Fibroblast of the aortic adventitia (primary cell): ENCODE data around the gene MXD4. TPM values are rescaled to one million over a fixed set of nuclear protein-coding genes. Genes with fewer than 3 reads are reported as not detected.

ENCODE experiments used
- DNase-seq: peaks from one replicate; pipeline ENCODE4 v3.0.0-alpha.2; 2010; ENCODE audit warnings: low read depth
- H3K4me3 ChIP-seq: 2 replicates; pipeline ENCODE4 v1.5.1; 2011; ENCODE audit warnings: low read depth, mild to moderate bottlenecking, control low read depth, low read length, moderate library complexity
- CTCF ChIP-seq: IDR thresholded peaks from 2 replicates; pipeline ENCODE4 v1.5.1; 2011; ENCODE audit warnings: mild to moderate bottlenecking, low read length, control low read depth, inconsistent platforms; ENCODE audit not compliant: insufficient read depth
- total RNA-seq: library from RNA; depleted of rRNA; stranded (reverse); fragments of >200 nt; gene quantifications from 2 replicates; pipeline ENCODE4 v1.2.3, GENCODE V29; 2012; ENCODE audit warnings: low replicate concordance

The MXD4 gene
- total RNA-seq, 1 donor, result 43.5 TPM

DNA sequence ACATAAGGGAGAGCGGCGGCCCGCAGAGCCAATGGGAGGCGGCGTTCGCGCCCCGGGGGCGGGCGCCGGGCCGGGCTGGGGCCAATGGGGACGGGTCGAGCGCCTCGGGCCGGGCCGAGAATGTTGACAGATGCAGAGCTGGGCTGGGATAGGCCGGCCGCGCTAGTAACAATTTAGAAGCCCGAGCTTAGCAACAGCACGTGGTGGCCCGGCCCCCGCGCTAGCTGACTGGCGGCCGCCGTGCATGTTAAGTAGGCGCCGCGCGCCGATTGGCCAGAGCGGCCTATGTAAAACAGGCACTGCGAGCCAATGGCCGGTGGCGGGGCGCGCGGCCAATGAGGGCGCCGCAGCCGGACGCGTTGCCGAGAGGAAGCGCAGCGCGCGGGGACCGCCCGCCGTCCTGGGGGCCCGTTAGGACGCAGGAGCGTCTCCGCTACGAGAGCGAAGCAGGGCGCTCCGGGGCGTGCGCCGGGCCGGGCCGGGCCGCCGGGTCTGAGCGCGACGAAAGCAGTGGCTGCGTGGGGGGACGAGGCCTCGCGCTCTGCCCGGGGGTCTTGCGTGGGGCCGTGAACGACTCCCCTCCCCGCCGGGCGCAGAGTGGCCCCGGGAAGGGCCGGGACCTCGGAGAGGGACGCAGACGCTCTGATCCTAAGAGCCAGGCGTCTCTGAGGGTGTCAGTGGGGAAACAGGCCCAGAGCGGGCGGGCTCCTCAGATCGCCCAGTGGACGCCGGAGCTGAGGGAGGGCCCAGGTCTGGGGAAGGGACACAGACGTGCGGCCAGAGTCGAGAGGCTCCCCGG is 435 bp upstream of the MXD4 start:
- DNase-seq, result peak; percentile 99
- H3K4me3 ChIP-seq, result peak overlapping the region; percentile 70
- TF ChIP-seq CTCF, result no peak

DNA sequence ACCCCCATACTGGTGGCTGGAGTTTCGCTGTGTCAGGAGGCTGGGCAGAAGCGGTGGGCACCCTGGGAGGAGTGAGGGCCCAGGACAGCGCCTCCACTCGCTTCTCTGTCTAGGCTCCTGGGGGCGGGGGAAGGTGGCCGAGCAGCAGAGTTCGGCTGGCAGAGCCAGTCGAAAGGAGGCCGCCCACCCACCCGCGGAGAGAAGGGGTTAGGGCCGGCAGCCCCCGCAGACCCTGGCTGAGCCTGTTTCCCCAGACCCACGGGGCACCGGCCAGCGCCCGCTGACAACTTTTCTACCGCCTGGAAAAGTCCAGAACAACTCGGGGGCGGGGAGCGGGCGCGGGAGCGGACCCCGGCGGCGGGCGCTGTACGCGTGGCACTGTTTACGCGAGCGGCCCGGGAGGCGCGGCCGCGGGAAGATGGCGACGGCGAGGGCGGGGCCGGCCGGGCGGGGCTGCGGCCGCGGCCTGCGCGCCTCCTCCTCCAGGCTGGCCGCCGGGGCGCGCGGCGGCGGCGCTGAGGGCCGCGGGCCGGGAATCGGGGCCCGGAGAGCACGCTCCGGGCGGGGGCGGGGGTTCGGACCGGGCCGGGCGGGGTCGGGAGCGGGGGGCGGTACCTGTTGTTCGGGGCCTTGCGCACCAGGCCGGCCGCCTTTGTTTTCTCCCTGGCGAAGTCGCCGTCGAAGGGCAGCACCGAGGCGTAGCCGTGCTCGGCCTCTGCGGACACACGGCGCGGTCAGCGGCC is 628 bp downstream of the MXD4 start:
- TF ChIP-seq CTCF, result no peak
- peak; percentile 30 for DNase-seq
- peak overlapping the region; percentile 82 for H3K4me3 ChIP-seq

- TF ChIP-seq CTCF, result no peak
- DNase-seq, result no peak
- peak overlapping the region; percentile 82 for H3K4me3 ChIP-seq
Measured at GRCh38 chr4:2260344-2261109, 1.4 kb downstream of the MXD4 start.

DNA sequence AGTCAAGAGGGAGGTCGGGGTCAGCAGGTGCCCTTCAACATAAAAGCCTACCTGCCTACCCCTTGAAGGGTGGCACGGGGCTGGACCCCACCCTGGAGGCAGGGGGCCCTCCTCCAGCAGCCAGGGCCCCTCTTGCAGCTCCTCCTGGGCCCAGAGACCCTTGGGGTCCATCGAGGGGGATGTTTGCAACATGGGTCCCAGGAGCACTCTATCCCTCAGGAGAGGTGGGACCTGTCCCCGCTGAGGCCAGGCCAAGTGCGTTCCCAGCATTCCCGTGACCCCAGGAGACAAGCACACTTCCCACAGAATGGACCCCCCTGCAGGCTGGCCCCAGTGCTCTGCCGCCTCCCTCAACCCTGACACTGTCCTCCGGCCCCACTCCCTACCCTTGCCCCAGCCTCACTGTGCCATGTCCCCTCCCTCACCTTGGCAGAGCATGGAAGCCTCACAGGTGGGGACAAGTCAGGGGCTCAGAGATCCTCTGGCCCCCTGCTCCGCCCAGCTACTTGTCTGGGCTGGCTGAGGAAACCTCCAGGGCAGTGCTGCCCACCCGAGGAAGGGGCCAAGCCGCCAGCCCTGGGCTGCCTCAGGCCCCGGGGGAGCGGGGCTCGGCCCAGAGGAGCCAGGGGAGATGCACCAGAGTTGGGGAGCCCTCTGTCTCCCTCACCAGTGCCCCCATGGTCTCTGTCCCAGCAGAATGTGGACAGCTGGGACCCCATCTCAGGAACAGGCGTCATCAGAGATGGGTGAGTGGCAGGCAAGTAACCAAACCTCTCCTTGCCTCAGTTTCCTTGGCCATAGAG is 2.2 kb downstream of the MXD4 start:
- DNase-seq, result no peak
- H3K4me3 ChIP-seq, result peak overlapping the region; percentile 82
- no peak for TF ChIP-seq CTCF

- TF ChIP-seq CTCF, result no peak
- no peak for DNase-seq
- peak overlapping the region; percentile 82 for H3K4me3 ChIP-seq
Measured at GRCh38 chr4:2259036-2259540, 2.8 kb downstream of the MXD4 start.
